Heart right ventricle (tissue), 16 donors: ENCODE results near the gene SHROOM3. TPM values are rescaled to one million over a fixed set of nuclear protein-coding genes. Genes with fewer than 3 reads are reported as not detected.

Experiments used
- ATAC-seq, 8 donors: fragments of 200-7000 bp; cut with Tn5 transposase; one replicate each; pipeline ENCODE4 v1.9.1; 2020; ENCODE audit warnings: mild to moderate bottlenecking in 8 of 8, moderate library complexity in 8 of 8, moderate number of reproducible peaks in 1 of 8
- DNase-seq, 2 donors: peaks; one replicate each; pipeline ENCODE4 v3.0.0-alpha.2; 2020
- H3K27ac ChIP-seq, 10 donors: fragments of 200-600 bp; sonication (generic) in 2 of 10; one replicate each; pipeline versions ENCODE4 v1.5.0 to v1.8.0; 2020 to 2022; ENCODE audit warnings: mild to moderate bottlenecking in 3 of 10
- H3K27me3 ChIP-seq, 7 donors: fragments of 200-600 bp; one replicate each; pipeline ENCODE4 v1.8.0; 2021 to 2022; ENCODE audit warnings: mild to moderate bottlenecking in 2 of 7
- H3K36me3 ChIP-seq, 9 donors: fragments of 200-600 bp; sonication (generic) in 1 of 9; one replicate each; pipeline versions ENCODE4 v1.5.0 to v1.8.0; 2020 to 2022; ENCODE audit warnings: mild to moderate bottlenecking in 2 of 9
- H3K4me1 ChIP-seq, 9 donors: fragments of 200-600 bp; sonication (generic) in 1 of 9; one replicate each; pipeline versions ENCODE4 v1.5.0 to v1.8.0; 2020 to 2022; ENCODE audit warnings: mild to moderate bottlenecking in 4 of 9
- H3K4me3 ChIP-seq, 10 donors: fragments of 200-600 bp; sonication (generic) in 2 of 10; one replicate each; pipeline versions ENCODE4 v1.5.0 to v1.8.0; 2020 to 2022; ENCODE audit warnings: mild to moderate bottlenecking in 7 of 10, moderate library complexity in 2 of 10
- H3K9me3 ChIP-seq, 11 donors: fragments of 200-600 bp in 10 of 11; sonication (generic) in 2 of 11; one replicate each; pipeline versions ENCODE4 v1.5.0 to v1.8.0; 2013 to 2022; ENCODE audit warnings: mild to moderate bottlenecking in 2 of 11, control low read depth in 1 of 11, moderate library complexity in 1 of 11
- WGBS, 2 donors: extraction: QIAGEN DNeasy Blood & Tissue Kit; methylation state at CpG; one replicate each; pipeline ENCODE4 v1.1.7; 2013; ENCODE audit warnings: inconsistent platforms in 1 of 2; 5-methylcytosine and 5-hydroxymethylcytosine counted together
- intact Hi-C, 10 donors: fragments of 100-400 bp; cut with DNase I; formaldehyde crosslinking; loops; one replicate each; pipeline versions ENCODE4 v1.11.1 to v1.14.2; 2022
- polyA plus RNA-seq, 2 donors: library from polyadenylated mRNA; stranded (reverse); fragments of 200-250 nt; gene quantifications; one replicate each; pipeline ENCODE4 v1.2.3, GENCODE V29; 2013
- total RNA-seq, 10 donors: library from RNA; stranded (reverse); fragmentation: NEBNext Ultra II Directional in 3 of 10; extraction: Animal tissue kit (Norgen Biotek cat#: 25700) in 3 of 10; gene quantifications; one replicate each; pipeline versions ENCODE4 v1.2.1 to v1.2.4, GENCODE V29; 2021 to 2023
- TF ChIP-seq, protein P1 (sequence below), 9 donors: fragments of 200-600 bp; sonication (generic) in 2 of 9; IDR thresholded peaks; one replicate each; pipeline versions ENCODE4 v1.5.0 to v1.8.0; 2021 to 2022; ENCODE audit warnings: antibody characterized with exemption in 9 of 9, mild to moderate bottlenecking in 5 of 9, moderate library complexity in 1 of 9
- donor health status: Arrhythmogenic right ventricular cardiomyopathy.
- donor health status: ischemic (EF 13 %, LVEDD 7.1; RV severe dilation, severe dysfunction).
- donor health status: healthy with polysubstance abuse.
- donor health status: DM: no; HTN: yes; CAD: no.
- donor health status: DM: no; HTN: no; CAD: no.
- donor health status: ischemic (EF 25% LVEDD 6.9; RV normal size, moderate dysfunction).
- donor health status: ischemic (EF 25% LVEDD 5.7; RV mildly dilated, moderate dysfunction).
- donor health status: healthy.
- donor health status: DM: yes; HTN: yes; CAD: no.
- donor health status: Ischemic cardiomyopathy.
- donor health status: ischemic (EF 35%, LVEDD 5.7; RV mildly dilated, moderate dysfunction).
- donor health status: nonischemic (EF 11% LVEDD 7.7; RV severe dilation, severe dysfunction).
- donor health status: DM: yes; HTN: yes; CAD: no.
- donor health status: PGD.
- donor health status: ischemic (EF 29% LVEDD 5.4; RV normal size, mild dysfunction).
- donor health status: nonischemic (EF 23%, LVEDD 6.1; RV moderate dilation, normal function).

SHROOM3 gene
- total and polyA plus RNA-seq, 12 donors, result 1.7 to 33.3 (median 15.9) TPM

DNA sequence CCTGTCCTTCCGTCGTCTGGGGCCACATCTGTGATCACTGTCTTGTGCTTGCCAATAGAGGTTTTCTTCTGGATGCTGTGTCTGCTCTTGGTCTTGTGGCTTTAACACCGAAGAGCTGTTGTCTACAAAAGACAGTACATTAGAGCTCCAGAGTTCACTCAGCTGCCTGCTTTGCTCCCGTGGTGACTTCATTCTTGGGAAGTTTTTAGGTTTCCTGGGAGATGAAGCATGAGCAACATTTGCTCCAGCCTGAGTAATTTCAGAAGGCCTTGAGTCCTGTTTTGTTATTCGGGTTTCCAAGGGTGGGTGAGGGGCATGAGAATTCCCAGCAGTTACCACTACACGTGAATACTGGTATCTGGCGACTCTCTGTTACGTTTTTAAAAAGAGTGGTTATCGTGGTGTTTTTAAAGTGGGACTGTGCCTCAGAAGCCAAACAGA lies 189.2 kb downstream of the SHROOM3 start:
- no peaks in the 10 kb centered on the region for H3K27me3 ChIP-seq
- peak in 1 of 2 donors; percentile 46 for DNase-seq

DNA sequence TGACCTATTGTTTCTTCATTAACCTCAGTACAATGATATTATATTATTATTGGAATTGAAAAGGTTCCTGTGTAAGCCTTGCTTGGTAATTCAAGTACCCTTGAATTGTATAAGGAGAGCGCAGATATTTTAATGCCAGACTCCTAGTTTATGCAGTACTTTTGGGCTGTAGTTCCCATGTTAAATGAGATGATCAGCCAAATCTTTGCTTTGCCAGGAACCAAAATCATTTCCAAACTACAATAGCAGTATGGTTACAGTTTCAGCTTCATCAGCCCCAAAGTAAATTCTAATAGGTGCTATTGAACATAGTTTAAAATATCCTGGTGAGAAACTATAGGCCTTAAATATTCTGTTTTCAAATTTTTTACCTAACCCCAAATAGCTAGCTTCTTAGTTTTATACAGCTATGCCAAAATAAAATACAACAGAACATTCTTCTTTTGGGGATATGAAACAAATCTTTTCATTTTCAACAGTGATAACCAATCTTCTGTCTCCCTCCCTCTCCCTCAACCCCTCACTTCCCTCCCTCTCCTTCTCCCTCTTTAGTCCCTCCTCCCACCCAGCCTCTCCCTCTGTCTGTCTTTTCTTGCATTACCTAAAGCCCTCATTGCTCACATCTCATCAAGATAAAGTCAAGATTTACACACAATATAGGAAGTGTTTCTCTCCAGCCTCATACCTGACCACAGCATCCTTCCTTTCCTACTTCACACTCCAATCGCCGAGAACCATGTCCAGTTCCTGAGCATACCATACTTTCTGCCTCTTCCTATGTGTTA lies 190.1 kb downstream of the SHROOM3 start:
- Histone ChIP-seq H3K36me3 (no peaks in the 10 kb centered on the region), H3K27me3 (peaks cover 0 to 2% (median 0%) of the 10 kb centered on the region in 7 donors), H3K4me1 (peaks cover 3 to 45% (median 21%) of the 10 kb centered on the region in 9 donors), H3K27ac (peak overlapping the region in 8 of 10 donors; percentile 13 to 68 (median 66)), H3K9me3 (no peaks in the 10 kb centered on the region), H3K4me3 (no peak overlapping the region)
- TF ChIP-seq, protein P1, sequence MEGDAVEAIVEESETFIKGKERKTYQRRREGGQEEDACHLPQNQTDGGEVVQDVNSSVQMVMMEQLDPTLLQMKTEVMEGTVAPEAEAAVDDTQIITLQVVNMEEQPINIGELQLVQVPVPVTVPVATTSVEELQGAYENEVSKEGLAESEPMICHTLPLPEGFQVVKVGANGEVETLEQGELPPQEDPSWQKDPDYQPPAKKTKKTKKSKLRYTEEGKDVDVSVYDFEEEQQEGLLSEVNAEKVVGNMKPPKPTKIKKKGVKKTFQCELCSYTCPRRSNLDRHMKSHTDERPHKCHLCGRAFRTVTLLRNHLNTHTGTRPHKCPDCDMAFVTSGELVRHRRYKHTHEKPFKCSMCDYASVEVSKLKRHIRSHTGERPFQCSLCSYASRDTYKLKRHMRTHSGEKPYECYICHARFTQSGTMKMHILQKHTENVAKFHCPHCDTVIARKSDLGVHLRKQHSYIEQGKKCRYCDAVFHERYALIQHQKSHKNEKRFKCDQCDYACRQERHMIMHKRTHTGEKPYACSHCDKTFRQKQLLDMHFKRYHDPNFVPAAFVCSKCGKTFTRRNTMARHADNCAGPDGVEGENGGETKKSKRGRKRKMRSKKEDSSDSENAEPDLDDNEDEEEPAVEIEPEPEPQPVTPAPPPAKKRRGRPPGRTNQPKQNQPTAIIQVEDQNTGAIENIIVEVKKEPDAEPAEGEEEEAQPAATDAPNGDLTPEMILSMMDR (IDR thresholded peaks at IDR 0.05), result no peak
- WGBS, 2 donors, result 89 to 90% methylated on average over 3 of the region's 3 CpGs
- DNase-seq (no peak), ATAC-seq (no peak)
- intact Hi-C loops, result no loop called here

More for the DNA sequence above, 189.2 kb downstream of the SHROOM3 start:
- peak overlapping the region in 1 of 10 donors; percentile 17 for H3K4me3 ChIP-seq
- 22 to 26% methylated on average over 9 of the region's 9 CpGs for WGBS, 2 donors
- intact Hi-C loops, result no loop called here
- peak; percentile 61 to 91 (median 85) for ATAC-seq
- TF ChIP-seq, protein P1 (IDR thresholded peaks at IDR 0.05), result no peak
- H3K9me3 ChIP-seq, result no peaks in the 10 kb centered on the region
- peak overlapping the region in 9 of 10 donors; percentile 13 to 68 (median 66) for H3K27ac ChIP-seq
- peaks cover 3 to 45% (median 21%) of the 10 kb centered on the region in 9 donors for H3K4me1 ChIP-seq
- H3K36me3 ChIP-seq, result no peaks in the 10 kb centered on the region

DNA sequence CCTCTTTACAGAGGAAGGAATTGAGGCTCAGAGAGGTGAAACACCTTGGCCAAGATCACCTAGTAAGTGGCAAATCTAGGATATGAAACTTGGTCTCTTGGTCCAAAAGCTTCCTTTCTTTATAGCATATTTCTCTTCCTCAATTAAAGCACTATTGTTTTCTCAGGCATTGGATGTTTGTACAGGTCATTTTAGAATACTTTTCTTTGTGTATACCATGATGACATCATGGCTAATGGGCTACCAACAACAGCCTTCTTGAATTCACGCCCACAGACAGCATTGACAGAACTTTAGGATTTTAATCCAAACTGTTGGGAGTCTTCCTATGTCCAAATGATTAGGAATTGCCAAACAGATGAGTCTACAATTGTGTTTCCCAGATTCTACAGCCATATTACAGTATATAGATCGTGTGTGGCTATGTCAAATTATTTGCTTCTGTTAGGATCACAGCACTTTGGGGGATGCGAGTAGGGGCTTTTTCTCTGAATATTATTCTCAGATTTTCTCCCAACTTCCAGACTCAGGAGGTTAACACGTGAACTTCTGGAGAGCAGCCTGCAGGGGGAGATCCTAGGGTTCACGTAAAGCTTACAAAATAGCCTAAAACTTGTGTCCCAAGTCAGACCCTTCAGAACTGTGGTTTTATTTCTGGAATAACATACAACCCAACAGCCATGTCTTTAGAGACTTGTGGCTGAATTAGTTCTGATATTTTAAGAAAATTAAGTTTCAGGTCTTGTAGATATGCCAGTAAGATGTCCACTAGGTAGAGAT lies 191.8 kb downstream of the SHROOM3 start:
- H3K27ac ChIP-seq, result no peak overlapping the region
- intact Hi-C loops, result no loop called here
- no peak overlapping the region for H3K4me3 ChIP-seq
- H3K4me1 ChIP-seq, result peaks cover 3 to 43% (median 21%) of the 10 kb centered on the region in 9 donors
- no peak for ATAC-seq
- TF ChIP-seq, protein P1 (IDR thresholded peaks at IDR 0.05), result peak in 3 of 9 donors; percentile 12 to 31 (median 20)
- no peaks in the 10 kb centered on the region for H3K9me3 ChIP-seq
- H3K27me3 ChIP-seq, result peaks cover 0 to 5% (median 0%) of the 10 kb centered on the region in 7 donors
- DNase-seq, result no peak
- no peaks in the 10 kb centered on the region for H3K36me3 ChIP-seq
- 79 to 82% methylated on average over 5 of the region's 5 CpGs for WGBS, 2 donors

DNA sequence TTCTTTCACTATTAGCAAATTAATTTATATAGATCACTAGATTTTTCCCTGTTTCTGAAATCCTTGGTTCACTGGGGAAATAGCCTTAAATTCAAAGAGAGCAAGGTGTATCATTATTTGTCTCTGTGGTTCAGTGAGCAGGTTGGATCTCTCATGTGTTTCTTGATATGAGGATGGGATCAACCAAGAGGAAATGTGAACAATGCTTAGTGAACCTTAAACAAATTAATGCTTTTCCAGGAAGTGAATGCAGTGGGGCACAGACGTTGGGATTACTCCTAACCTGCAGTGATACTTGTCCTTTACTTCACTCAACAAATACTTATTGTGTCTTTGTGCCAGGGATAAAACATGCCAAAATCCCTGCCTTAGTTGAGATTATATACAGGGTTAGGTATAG lies 193.2 kb downstream of the SHROOM3 start:
- DNase-seq (no peak), ATAC-seq (no peak)
- 40 to 45% methylated on average over 1 of the region's 1 CpG for WGBS, 2 donors
- Histone ChIP-seq H3K4me1 (peaks cover 0 to 30% (median 16%) of the 10 kb centered on the region in 9 donors), H3K36me3 (no peaks in the 10 kb centered on the region), H3K9me3 (no peaks in the 10 kb centered on the region), H3K4me3 (no peak overlapping the region), H3K27ac (no peak overlapping the region), H3K27me3 (peaks cover 0 to 5% (median 0%) of the 10 kb centered on the region in 7 donors)
- intact Hi-C loops, result no loop called here
- TF ChIP-seq, protein P1 (IDR thresholded peaks at IDR 0.05), result no peak
